HG03439 (cell line): ENCODE measurements around the gene CMBL.
"Not testable (repeated sequence)": the region's sequence is repeated elsewhere in the genome, so short reads cannot be mapped to it uniquely, and the experiment has no call there.

ENCODE experiments used
- ATAC-seq: cut with Tn5 transposase; IDR thresholded peaks from one replicate; pipeline ENCODE4 v1.9.1; 2021; ENCODE audit warnings: mild to moderate bottlenecking, moderate library complexity; ENCODE audit not compliant: unreplicated experiment

The CMBL gene

GRCh38 chr5:10286862-10287227 lies 20.9 kb downstream of the CMBL start:
- no peak for ATAC-seq

- no peak for ATAC-seq
Measured at GRCh38 chr5:10286162-10286861, 21.4 kb downstream of the CMBL start.

DNA sequence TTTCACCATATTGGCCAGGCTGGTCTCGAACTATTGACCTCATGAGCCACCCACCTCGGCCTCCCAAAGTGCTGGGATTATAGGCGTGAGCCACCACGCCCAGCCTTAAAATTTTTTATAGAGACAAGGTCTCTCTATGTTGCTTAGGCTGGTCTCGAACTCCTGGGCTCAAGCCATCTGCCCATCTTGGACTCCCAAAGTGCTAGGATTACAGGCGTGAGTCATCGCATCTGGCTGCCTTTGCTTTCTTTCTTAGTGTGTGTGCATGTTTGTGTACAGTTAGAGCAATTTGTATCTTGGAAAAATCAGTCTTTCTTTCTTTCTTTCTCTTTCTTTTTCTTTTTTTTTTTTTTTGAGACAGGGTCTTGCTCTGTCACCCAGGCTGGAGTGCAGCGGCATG lies 22.3 kb downstream of the CMBL start:
- ATAC-seq: not testable (repeated sequence)

GRCh38 chr5:10283927-10284635 lies 23.6 kb downstream of the CMBL start:
- peak; percentile 96 for ATAC-seq

- no peak for ATAC-seq
Measured at GRCh38 chr5:10279925-10280720, 27.6 kb downstream of the CMBL start.

- no peak for ATAC-seq
Measured at GRCh38 chr5:10279328-10279727, 28.4 kb downstream of the CMBL start.

- ATAC-seq: no peak
Measured at GRCh38 chr5:10278658-10279279, 28.9 kb downstream of the CMBL start.

- ATAC-seq: no peak
Measured at GRCh38 chr5:10277773-10278630, 29.7 kb downstream of the CMBL start.

- ATAC-seq: no peak
Measured at GRCh38 chr5:10276691-10277090, 31.0 kb downstream of the CMBL start.

- no peak for ATAC-seq
Measured at GRCh38 chr5:10275991-10276390, 31.7 kb downstream of the CMBL start.

- no peak for ATAC-seq
Measured at GRCh38 chr5:10275460-10275859, 32.2 kb downstream of the CMBL start.

DNA sequence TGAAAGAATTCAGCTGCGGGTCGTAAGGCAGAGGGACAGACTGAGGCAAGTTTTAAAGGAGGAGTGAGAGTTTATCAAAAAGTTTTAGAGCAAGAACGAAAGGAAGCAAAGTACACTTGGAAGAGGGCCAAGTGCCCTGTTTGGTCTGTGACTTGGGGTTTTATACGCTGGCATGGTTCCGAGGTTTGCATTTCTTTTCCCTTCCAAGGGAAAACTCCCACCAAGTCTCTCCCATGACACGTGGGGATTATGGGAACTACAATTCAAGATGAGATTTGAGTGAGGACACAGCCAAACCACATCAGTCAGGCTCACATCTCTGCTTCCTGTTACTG lies 34.9 kb downstream of the CMBL start:
- ATAC-seq: not testable (repeated sequence)

- ATAC-seq: no peak
Measured at GRCh38 chr5:10272053-10272874, 35.4 kb downstream of the CMBL start.

DNA sequence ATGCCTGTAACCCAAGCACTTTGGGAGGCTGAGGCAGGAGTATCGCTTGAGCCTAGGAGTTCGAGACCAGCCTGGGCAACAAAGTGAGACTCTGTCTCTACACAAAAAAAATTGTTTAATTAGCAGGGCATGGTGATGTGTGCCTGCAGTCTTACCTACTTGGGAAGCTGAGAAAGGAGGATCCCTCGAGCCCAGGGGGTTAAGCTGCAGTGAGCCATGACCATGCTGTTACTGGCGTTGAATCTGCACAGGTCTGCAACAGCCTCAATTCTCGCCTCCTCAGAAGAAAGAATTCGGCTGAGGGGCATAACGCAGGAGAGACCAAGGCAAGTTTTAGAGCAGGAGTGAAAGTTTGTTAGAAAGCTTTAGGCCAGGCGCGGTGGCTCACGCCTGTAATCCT lies 39.6 kb downstream of the CMBL start:
- ATAC-seq: no peak

DNA sequence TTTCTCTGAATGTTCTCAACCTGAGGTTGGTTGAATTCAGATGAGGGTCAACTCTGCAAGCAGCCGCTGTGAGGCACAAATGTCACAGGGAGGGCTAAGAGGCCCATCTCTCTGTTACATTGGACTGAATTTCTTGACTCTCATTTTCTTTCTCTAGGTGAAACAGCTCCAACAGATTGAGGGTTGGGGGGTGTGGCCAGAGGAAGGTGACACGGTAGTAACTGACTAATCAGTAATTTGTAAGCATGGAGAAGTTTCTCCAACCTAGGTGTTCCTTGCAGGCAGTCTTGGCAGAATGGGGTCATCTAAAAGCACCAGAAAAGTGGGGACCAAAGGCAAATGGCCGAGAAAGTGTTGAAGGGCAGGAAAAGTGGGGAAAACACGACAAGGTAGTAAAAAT lies 40.9 kb downstream of the CMBL start:
- ATAC-seq: no peak

DNA sequence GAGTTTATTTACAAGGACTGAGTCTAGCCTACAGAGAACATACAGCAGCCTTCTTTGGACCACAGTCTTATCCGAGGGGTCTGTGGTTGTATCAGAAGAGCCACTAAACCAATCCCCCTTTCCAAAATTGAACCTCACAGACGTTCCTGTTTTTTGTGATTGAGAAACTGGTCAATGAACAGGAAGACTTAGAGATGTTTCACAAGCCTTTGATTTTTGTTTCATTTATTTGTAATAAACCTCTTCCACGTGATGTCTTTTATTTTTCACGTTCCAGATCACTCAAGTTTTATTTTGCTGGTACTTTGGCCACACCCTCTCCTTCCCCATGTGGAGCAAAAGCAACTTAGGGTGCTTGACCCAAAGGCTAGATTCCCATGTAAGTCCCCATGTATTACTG lies 41.6 kb downstream of the CMBL start:
- no peak for ATAC-seq

DNA sequence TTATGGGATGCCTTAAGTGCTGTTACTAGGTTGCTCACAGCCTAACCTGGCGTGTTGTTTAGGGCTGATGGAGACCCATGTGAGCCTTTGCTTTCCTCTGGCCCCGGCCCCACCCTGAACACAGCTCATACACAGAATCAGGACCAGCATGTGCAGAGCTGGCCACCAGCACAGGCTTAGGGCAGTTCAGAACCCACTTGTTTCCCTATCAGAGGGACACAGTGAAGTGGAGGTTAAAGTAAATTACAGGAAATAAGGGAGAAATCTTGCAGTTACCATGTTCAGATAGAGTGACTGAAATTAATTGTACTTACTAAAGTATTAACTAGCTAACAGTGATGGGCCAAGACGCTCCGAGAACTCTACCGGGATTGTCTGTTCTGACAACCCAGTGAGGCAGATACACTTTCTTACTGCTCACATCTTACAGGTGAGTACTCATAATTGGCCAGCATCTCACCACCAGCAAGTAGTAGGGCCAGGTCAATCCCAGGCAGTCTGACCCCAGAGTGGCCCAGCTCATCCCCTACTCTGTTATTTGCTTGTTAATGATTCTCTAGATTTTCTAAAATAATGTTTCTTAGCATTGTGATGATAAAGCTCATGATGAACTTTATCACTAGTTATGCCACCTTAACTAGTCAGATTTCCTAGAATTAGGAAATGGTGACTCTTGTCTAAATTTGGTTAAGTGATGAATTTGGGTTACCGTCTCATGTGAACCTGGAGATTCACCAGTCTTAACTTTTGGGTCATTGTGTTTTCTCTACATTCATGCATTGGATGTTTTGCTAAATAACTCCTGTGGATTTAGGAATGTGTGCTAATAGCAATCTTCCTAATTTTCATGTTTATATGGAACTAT lies 42.2 kb downstream of the CMBL start:
- ATAC-seq: no peak

DNA sequence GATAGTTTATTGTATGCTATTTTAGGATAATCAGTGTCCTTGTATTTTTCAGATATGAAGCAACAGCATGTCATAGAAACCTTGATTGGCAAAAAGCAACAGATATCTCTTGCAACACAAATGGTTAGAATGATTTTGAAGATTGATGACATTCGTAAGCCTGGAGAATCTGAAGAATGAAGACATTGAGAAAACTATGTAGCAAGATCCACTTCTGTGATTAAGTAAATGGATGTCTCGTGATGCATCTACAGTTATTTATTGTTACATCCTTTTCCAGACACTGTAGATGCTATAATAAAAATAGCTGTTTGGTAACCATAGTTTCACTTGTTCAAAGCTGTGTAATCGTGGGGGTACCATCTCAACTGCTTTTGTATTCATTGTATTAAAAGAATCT lies 43.1 kb downstream of the CMBL start:
- no peak for ATAC-seq

DNA sequence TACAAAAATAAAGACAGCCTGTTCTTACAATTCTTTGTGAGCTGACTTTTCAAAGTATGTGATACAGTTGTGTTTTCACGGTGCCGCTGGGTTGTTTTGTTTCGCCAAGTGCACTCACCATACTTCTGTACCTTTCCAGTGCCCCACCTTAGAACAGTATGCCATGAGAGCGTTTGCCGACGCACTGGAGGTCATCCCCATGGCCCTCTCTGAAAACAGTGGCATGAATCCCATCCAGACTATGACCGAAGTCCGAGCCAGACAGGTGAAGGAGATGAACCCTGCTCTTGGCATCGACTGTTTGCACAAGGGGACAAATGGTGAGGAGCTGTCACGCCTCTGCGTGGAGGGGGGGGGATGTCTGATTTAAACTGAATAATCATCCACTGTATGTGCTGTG lies 44.7 kb downstream of the CMBL start:
- ATAC-seq: no peak
